ENCODE results near the gene ERCC6L2. TPM values are rescaled to one million over a fixed set of nuclear protein-coding genes. Genes with fewer than 3 reads are reported as not detected.

ERCC6L2 gene
- total and polyA plus RNA-seq, 8 donors: 2.4 to 21.4 (median 15.6) TPM

DNA sequence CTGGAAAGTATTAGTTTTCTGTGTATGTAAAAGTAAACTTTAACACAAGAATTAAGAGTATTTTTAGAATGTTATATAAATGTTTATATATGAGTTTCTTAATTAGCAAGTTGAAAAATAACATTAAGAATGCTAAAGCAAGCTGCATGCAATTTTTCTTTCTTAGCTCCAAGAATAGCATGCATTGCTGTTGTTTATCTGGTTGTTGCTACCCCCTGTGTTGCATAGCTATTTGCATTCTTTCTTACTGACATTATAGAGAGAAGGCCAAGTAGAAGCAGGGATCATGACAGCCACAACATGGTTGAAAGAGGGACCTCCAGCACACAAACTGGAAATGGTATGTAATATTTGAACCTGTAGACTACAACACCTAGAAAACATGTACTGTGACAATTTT is 94.8 kb downstream of the ERCC6L2 start:
- no peak for FAIRE-seq
- no peak overlapping the region for H3K4me3 ChIP-seq
- H3K4me1 ChIP-seq: no peaks in the 10 kb centered on the region
- TF ChIP-seq, protein P1, sequence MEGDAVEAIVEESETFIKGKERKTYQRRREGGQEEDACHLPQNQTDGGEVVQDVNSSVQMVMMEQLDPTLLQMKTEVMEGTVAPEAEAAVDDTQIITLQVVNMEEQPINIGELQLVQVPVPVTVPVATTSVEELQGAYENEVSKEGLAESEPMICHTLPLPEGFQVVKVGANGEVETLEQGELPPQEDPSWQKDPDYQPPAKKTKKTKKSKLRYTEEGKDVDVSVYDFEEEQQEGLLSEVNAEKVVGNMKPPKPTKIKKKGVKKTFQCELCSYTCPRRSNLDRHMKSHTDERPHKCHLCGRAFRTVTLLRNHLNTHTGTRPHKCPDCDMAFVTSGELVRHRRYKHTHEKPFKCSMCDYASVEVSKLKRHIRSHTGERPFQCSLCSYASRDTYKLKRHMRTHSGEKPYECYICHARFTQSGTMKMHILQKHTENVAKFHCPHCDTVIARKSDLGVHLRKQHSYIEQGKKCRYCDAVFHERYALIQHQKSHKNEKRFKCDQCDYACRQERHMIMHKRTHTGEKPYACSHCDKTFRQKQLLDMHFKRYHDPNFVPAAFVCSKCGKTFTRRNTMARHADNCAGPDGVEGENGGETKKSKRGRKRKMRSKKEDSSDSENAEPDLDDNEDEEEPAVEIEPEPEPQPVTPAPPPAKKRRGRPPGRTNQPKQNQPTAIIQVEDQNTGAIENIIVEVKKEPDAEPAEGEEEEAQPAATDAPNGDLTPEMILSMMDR (IDR thresholded peaks at IDR 0.05): no peak
- H3K27ac ChIP-seq: no peak overlapping the region
- H3K9me3 ChIP-seq: no peaks in the 10 kb centered on the region
- ATAC-seq: no peak
- no peaks in the 10 kb centered on the region for H3K27me3 ChIP-seq
- DNase-seq: no peak
- peaks cover 0 to 10% (median 0%) of the 10 kb centered on the region in 3 donors for H3K36me3 ChIP-seq
- intact Hi-C loops (cut with DNase I): no loop called here

- 83 to 95% methylated on average over 2 of the region's 2 CpGs for WGBS, 2 donors
- Histone ChIP-seq H3K4me3 (no peak overlapping the region), H3K4me1 (no peaks in the 10 kb centered on the region), H3K27me3 (no peaks in the 10 kb centered on the region), H3K9me3 (no peaks in the 10 kb centered on the region), H3K36me3 (peaks cover 0 to 10% (median 0%) of the 10 kb centered on the region in 3 donors), H3K27ac (no peak overlapping the region)
- DNase-seq: no peak
- no peak for ATAC-seq
- intact Hi-C loops (cut with DNase I): no loop called here
- TF ChIP-seq, protein P1 (IDR thresholded peaks at IDR 0.05): no peak
- no peak for FAIRE-seq
Measured at GRCh38 chr9:95971815-95972214, 96.3 kb downstream of the ERCC6L2 start.

GRCh38 chr9:95974389-95974788 is 98.9 kb downstream of the ERCC6L2 start:
- intact Hi-C loops (cut with DNase I): no loop called here
- Histone ChIP-seq H3K9me3 (no peaks in the 10 kb centered on the region), H3K36me3 (peaks cover 0 to 13% (median 0%) of the 10 kb centered on the region in 3 donors), H3K27ac (no peak overlapping the region), H3K4me1 (no peaks in the 10 kb centered on the region), H3K4me3 (no peak overlapping the region), H3K27me3 (no peaks in the 10 kb centered on the region)
- TF ChIP-seq, protein P1 (IDR thresholded peaks at IDR 0.05): no peak
- ATAC-seq (no peak), DNase-seq (no peak), FAIRE-seq (no peak)
- WGBS, 2 donors: 90 to 100% methylated on average over 1 of the region's 1 CpG

- no peak overlapping the region for H3K4me3 ChIP-seq
- no peak for ATAC-seq
- intact Hi-C loops (cut with DNase I): no loop called here
- H3K9me3 ChIP-seq: no peaks in the 10 kb centered on the region
- H3K27me3 ChIP-seq: no peaks in the 10 kb centered on the region
- 48 to 51% methylated on average over 1 of the region's 1 CpG for WGBS, 2 donors
- no peak for DNase-seq
- TF ChIP-seq, protein P1 (IDR thresholded peaks at IDR 0.05): no peak
- H3K4me1 ChIP-seq: no peaks in the 10 kb centered on the region
- FAIRE-seq: no peak
- H3K27ac ChIP-seq: no peak overlapping the region
- H3K36me3 ChIP-seq: peaks cover 0 to 5% (median 0%) of the 10 kb centered on the region in 3 donors
Measured at GRCh38 chr9:95977371-95977770, 101.9 kb downstream of the ERCC6L2 start.

DNA sequence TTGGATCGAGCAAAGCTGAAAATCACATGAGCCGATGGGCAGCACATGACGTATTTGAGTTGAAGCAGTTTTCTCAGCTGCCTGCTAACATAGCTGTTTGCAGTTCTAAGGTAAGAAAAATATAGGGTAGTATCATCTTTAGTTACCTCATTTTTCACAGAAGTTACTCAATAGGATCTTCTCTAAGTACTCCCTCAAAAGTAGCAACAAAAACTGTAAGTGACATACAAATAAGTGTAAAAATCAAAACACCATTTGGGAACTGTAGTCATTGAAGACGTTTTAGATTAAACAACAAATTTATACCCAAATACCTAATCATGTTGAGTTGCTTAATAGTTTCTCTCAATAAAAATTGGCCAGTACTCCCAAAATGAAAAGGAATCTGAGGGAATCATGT is 102.6 kb downstream of the ERCC6L2 start:
- intact Hi-C loops (cut with DNase I): no loop called here
- DNase-seq (no peak), ATAC-seq (no peak), FAIRE-seq (no peak)
- no peak overlapping the region for H3K4me3 ChIP-seq
- no peaks in the 10 kb centered on the region for H3K27me3 ChIP-seq
- H3K4me1 ChIP-seq: no peaks in the 10 kb centered on the region
- TF ChIP-seq, protein P1 (IDR thresholded peaks at IDR 0.05): no peak
- no peak overlapping the region for H3K27ac ChIP-seq
- 90 to 95% methylated on average over 4 of the region's 4 CpGs for WGBS, 2 donors
- peaks cover 0 to 4% (median 0%) of the 10 kb centered on the region in 3 donors for H3K36me3 ChIP-seq
- H3K9me3 ChIP-seq: no peaks in the 10 kb centered on the region
